Left colon (tissue), 2 donors: ENCODE measurements around the gene WDFY2. TPM values are rescaled to one million over a fixed set of nuclear protein-coding genes. Genes with fewer than 3 reads are reported as not detected.
"Not testable (repeated sequence)": the region's sequence is repeated elsewhere in the genome, so short reads cannot be mapped to it uniquely, and the experiment has no call there.

Experiments used
- ATAC-seq: fragments of 200-7000 bp; cut with Tn5 transposase; one replicate; pipeline ENCODE4 v1.9.1; 2020; ENCODE audit warnings: mild to moderate bottlenecking, moderate library complexity
- DNase-seq, 2 donors: peaks; one replicate each; pipeline ENCODE4 v3.0.0-alpha.2; 2020
- intact Hi-C, 2 donors: fragments of 100-400 bp; cut with DNase I in 1 of 2; cut with micrococcal nuclease in 1 of 2; formaldehyde crosslinking; loops; one replicate each; pipeline versions ENCODE4 v1.11.2 to v1.14.0; 2022; cut with DNase I, micrococcal nuclease
- long read RNA-seq: library from polyadenylated mRNA; unstranded; transcript quantifications from one replicate; pipeline ENCODE4 v2.0.0, GENCODE V29; 2021
- total RNA-seq, 2 donors: library from RNA; stranded (reverse); fragmentation: NEBNext Ultra II Directional; extraction: Animal tissue kit (Norgen Biotek cat#: 25700); gene quantifications; one replicate each; pipeline ENCODE4 v1.2.1, GENCODE V29; 2021
- donor health status: DM: no; HTN: no; CAD: no.
- donor health status: DM: yes; HTN: yes; CAD: no.

The WDFY2 gene
- 1 to 10 TPM; 4.2 to 4.7 TPM for total RNA-seq
- long read RNA-seq, full-length matches to known transcripts = 8 of 14 reads
- long read RNA-seq, partial matches to known transcripts = 0 of 14 reads
- long read RNA-seq, other reads (novel, unspliced or antisense) = 6 of 14 reads

GRCh38 chr13:51583875-51584730, at the start of gene WDFY2:
TSS of gene WDFY2 (plus strand) at chr13:51584462. CDS start at chr13:51584688, 226 bp downstream.
- DNase-seq (peak; percentile 100), ATAC-seq (peak; percentile 89)
- intact Hi-C loops = loop anchor here in 1 of 2 donors (10.0 kb wide), 1 partner anchor 221 kb away; the partner anchor contains the start of gene DHRS12

GRCh38 chr13:51538591-51539179, 45.6 kb upstream of the WDFY2 start:
- intact Hi-C loops = no loop called here
- ATAC-seq (no peak), DNase-seq (no peak)

DNA sequence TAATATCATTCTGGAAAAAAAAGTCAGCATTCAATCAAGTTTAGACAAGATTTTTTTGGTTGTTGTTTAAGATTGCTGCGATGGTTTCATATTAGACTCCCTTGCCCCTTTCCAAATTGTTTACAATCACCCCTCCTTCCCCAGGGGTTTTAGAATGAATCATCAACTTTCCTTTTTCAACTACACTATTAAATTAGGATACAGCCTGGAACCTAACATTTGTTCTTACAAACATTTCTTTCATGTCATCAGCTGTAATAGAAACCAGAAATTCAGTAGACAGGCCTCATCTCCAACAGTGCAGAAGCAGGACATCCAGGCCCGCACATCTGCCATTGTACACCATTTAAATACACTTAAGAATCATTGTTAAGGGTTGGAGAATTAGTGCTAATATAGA, 44.4 kb upstream of the WDFY2 start:
- DNase-seq = no peak
- intact Hi-C loops = no loop called here
- ATAC-seq = no peak

- ATAC-seq (no peak), DNase-seq (no peak)
- intact Hi-C loops = no loop called here
Observed at GRCh38 chr13:51541037-51541436, 43.2 kb upstream of the WDFY2 start.

- intact Hi-C loops = no loop called here
- DNase-seq (peak in 1 of 2 donors; percentile 50), ATAC-seq (peak; percentile 22)
Observed at GRCh38 chr13:51541809-51542258, 42.4 kb upstream of the WDFY2 start.

DNA sequence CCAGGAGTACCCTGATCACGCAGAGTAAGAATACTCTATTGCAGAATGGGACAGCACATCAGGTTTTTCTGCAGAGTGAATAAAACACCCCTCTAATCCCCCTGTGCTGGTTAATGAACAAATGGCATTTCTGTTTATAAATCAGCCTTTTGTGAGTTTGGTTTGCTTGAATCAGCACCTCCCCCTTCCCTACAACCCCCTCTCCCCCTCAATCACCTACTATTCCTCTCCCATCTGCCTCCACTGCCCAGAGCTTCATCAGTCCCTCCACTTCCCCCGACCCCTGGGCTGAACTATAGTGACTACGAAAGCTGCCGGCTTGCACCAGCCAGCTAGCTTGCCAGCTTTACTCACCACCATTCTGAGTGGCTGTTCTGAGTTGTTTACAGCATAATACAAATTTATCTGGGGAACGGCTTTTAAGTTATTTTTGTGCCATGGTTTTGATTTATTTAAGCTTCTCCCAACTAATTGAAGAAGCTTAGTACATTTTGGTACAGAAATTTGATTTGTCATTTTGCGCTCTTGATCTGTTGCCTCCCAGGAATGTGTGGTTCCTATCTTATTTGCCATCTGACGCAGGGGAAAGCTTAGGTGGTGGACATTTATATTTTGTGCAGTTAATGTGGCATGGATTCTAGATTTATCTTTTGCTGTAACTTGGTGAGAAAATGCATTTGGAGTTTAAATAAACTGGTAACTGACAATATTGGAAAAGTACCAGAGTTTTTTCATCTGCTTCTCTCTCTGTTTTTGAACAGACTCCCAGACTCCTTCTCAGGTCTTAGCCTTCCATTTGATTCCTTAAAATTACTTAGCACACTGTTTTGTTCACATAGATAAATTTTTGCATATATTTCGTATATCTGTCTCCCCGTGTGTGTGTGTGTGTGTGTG, 41.7 kb upstream of the WDFY2 start:
- intact Hi-C loops = no loop called here
- ATAC-seq (no peak), DNase-seq (no peak)

GRCh38 chr13:51545446-51545845, 38.8 kb upstream of the WDFY2 start:
- intact Hi-C loops, DNase-seq, ATAC-seq: not testable (repeated sequence)

DNA sequence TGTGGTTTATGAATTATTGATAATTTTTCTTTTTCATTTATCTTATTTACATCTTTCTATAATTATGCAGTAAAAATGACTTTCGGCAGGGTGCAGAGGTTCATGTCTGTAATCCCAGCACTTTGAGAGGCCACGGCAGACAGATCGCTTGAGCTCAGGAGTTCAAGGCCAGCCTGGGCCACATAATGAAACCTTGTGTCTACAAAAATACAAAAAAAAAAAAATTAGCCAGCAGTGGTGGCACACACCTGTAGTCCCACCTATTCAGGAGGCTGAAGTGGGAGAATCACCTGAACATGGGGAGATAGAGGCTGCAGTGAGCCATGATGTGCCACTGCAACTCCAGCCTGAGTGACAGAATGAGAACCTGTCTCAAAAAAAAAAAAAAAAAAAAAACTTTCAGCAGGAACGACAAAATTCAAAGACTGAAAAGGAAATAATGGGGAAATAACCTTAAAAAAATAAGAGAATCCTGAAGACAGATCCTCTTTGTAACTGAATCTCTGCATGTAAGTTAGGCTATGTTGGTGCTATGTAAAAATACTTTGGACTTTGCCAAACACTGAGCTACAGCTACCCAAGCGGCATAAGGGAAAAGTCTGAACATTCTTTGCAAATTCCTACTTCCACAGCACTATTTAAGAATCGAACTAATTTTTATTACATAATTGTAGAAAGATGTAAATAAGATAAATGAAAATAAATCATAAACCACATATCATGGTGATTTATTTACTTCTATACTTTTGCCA, 36.7 kb upstream of the WDFY2 start:
- DNase-seq (no peak), ATAC-seq (no peak)
- intact Hi-C loops = no loop called here

- intact Hi-C loops = no loop called here
- DNase-seq (peak in 1 of 2 donors; percentile 9), ATAC-seq (peak; percentile 22)
Observed at GRCh38 chr13:51549050-51549449, 35.2 kb upstream of the WDFY2 start.

DNA sequence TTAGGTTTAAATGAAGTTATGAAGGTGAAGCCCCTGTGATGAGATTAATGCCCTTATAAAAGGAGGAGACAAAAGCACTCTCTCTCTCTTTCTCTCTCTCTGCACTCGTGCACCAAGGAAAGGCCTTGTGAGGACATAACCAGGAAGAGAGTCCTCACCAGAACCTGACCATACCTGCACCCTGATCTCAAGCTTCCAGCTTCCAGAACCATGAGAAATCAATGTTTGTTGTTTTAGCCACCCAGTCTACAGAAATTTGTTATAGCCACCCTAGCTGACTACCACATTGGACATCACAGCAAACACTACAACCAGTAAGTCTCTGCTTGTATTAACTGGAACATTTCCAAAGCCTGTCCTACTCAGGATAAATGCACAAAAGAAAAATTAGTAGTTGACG, 34.7 kb upstream of the WDFY2 start:
- DNase-seq (no peak), ATAC-seq (no peak)
- intact Hi-C loops = no loop called here

- intact Hi-C loops = no loop called here
- no peak for ATAC-seq
- DNase-seq = no peak
Observed at GRCh38 chr13:51550151-51550550, 34.1 kb upstream of the WDFY2 start.

GRCh38 chr13:51551416-51551815, 32.8 kb upstream of the WDFY2 start:
- DNase-seq = no peak
- no peak for ATAC-seq
- intact Hi-C loops = no loop called here

DNA sequence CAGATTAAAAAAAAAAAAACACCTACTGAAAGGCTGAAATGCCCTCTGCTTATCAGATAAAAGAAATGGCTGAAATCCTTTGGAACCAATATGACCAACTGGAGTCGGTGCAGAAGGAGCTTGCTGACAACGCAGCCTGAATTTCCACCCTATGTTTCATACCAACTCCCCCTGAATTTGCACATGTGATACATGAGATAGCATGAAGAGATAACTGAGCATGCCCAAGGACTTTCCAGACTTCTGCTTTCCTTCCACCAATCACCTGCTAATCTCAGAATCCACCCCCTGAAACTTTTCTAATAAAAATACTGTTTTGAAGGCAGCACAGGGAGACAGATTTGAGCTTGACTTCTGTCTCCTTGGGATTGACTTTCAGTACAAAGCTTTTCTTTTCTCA, 32.2 kb upstream of the WDFY2 start:
- intact Hi-C loops = no loop called here
- DNase-seq (no peak), ATAC-seq (no peak)

DNA sequence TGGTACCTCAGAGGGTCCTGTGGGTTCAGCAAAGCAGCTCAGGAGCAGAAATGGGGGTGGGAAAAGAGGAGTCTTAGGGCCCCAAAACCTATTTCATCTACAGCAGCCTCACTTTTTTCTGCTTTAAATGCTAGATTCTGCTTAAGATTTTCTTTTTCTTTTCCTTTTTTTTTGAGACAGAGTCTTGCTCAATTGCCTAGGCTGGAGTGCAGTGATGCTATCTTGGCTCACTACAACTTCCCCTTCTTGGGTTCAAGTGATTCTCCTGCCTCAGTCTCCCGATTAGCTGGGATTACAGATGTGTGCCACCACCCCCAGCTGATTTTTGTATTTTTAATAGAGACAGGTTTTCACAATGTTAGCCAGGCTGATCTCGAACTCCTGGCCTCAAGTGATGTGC, 30.7 kb upstream of the WDFY2 start:
- no peak for DNase-seq
- no peak for ATAC-seq
- intact Hi-C loops = no loop called here

GRCh38 chr13:51556740-51557139, 27.5 kb upstream of the WDFY2 start:
- intact Hi-C loops = no loop called here
- ATAC-seq (no peak), DNase-seq (no peak)

GRCh38 chr13:51557438-51557837, 26.8 kb upstream of the WDFY2 start:
- ATAC-seq = no peak
- DNase-seq = no peak
- intact Hi-C loops = no loop called here

DNA sequence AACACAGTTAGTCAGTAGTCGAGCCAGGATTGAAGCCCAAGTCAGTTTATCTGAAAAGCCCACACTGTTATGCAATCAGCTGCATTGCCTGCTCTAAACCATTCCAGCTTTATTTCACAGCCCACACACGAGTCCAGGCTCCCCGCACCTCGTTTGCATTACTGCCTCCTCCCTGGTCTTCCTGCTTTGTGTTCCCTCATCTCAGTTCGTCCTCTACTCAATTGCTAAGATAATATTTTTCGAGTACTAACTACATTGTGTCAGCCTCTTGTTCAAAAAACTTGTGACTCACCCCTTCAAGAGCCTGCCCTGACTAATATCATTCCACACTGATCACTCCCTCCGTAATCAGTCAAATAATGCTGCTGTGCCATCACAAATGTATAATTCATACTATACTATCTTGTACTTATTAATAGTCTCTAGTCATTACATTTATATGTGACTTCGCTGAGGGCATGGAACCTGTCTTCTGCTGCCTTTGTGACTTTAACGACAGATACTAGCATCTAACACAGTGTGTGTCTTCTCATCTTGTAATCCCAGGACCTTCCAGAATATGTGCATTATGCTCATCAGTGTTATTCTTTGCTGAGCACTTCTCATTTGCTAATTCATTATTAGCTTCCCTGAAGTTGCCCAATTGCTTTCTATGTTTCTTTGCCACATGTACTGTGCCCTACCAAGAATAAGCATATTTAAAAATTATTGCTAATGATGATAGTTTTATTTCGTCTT, 26.2 kb upstream of the WDFY2 start:
- ATAC-seq (no peak), DNase-seq (no peak)
- intact Hi-C loops = no loop called here
